ENCODE measurements around the gene ALCAM. TPM values are rescaled to one million over a fixed set of nuclear protein-coding genes. Genes with fewer than 3 reads are reported as not detected.

ALCAM gene
- total RNA-seq, 2 experiments from 2014 or later: 1.6 to 1.9 TPM

DNA sequence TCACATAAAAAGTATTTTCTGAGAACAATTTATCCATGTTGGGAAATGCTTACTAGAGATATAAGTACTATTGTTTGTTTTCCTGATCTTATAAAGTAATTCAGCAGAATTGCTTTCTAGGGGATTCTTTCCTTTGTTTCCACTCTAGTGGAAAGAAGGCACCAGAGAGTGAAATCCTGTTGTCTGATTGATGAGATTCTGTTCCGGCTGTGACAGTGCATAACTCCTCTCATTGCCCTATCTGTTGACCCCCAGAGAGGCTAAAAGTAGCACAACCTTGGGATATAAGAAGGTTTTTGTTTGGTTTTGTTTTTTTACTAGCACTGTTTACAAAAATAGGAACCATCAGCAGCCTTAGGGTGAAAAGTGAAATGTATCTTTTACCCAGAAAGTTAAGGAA lies 114.1 kb downstream of the ALCAM start:
- peaks cover 8% of the 10 kb centered on the region for H3K9me3 Mint-ChIP-seq
- POLR2A ChIA-PET: no interaction called here
- Histone ChIP-seq H3K36me3 (ENCODE audit: insufficient read depth, low read length) (no peaks in the 10 kb centered on the region), H3K27me3 (ENCODE audit: control insufficient read depth in 1 of 2, insufficient read depth in 2 of 2, low read length in 2 of 2) (no peaks in the 10 kb centered on the region), H3K4me1 (ENCODE audit: insufficient read depth, low read length) (no peaks in the 10 kb centered on the region), H3K9me3 (ENCODE audit: control insufficient read depth in 1 of 2, insufficient read depth in 1 of 2, low read length in 2 of 2) (no peaks in the 10 kb centered on the region), H3K27ac (ENCODE audit: low read depth in 1 of 2, low read length in 2 of 2) (no peak overlapping the region), H3K4me3 (ENCODE audit: low read length) (no peak overlapping the region)
- H3K27ac Mint-ChIP-seq: no peak overlapping the region
- H3K27me3 Mint-ChIP-seq: no peaks in the 10 kb centered on the region
- DNase-seq: no peak
- intact Hi-C loops (cut with DNase I, micrococcal nuclease): no loop called here
- CTCF ChIA-PET: no interaction called here
- H3K36me3 Mint-ChIP-seq (ENCODE audit: low read depth): no peaks in the 10 kb centered on the region
- TF ChIP-seq, protein P1, sequence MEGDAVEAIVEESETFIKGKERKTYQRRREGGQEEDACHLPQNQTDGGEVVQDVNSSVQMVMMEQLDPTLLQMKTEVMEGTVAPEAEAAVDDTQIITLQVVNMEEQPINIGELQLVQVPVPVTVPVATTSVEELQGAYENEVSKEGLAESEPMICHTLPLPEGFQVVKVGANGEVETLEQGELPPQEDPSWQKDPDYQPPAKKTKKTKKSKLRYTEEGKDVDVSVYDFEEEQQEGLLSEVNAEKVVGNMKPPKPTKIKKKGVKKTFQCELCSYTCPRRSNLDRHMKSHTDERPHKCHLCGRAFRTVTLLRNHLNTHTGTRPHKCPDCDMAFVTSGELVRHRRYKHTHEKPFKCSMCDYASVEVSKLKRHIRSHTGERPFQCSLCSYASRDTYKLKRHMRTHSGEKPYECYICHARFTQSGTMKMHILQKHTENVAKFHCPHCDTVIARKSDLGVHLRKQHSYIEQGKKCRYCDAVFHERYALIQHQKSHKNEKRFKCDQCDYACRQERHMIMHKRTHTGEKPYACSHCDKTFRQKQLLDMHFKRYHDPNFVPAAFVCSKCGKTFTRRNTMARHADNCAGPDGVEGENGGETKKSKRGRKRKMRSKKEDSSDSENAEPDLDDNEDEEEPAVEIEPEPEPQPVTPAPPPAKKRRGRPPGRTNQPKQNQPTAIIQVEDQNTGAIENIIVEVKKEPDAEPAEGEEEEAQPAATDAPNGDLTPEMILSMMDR (IDR thresholded peaks at IDR 0.05): no peak
- no peak overlapping the region for H3K4me3 Mint-ChIP-seq
- H3K4me1 Mint-ChIP-seq (ENCODE audit: low read depth): no peaks in the 10 kb centered on the region
- ATAC-seq (ENCODE audit: poor library complexity): no peak

DNA sequence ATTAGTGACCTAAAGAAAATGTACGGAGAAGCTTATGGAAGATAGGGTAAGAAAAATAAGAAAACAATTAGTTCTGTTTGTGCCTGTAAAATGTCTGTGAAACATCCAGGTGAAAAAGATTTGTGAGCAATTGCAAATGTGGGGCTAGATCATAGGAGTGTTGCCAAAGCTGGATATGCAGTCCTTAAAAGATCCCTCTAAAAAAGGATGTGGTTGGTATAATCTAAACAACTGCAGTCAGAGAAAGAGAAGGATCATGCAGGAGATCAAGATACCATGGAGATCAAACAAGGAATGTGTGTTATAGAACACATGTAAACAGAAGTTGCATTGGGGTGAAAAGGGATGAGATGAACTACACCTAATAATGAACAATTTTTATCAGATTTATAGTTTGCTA lies 116.8 kb downstream of the ALCAM start:
- intact Hi-C loops (cut with DNase I, micrococcal nuclease): no loop called here
- ATAC-seq (ENCODE audit: poor library complexity): no peak
- Histone ChIP-seq H3K27ac (ENCODE audit: low read depth in 1 of 2, low read length in 2 of 2) (no peak overlapping the region), H3K4me3 (ENCODE audit: low read length) (no peak overlapping the region), H3K36me3 (ENCODE audit: insufficient read depth, low read length) (no peaks in the 10 kb centered on the region), H3K9me3 (ENCODE audit: control insufficient read depth in 1 of 2, insufficient read depth in 1 of 2, low read length in 2 of 2) (peaks cover 0 to 5% of the 10 kb centered on the region in 2 experiments), H3K27me3 (ENCODE audit: control insufficient read depth in 1 of 2, insufficient read depth in 2 of 2, low read length in 2 of 2) (no peaks in the 10 kb centered on the region), H3K4me1 (ENCODE audit: insufficient read depth, low read length) (no peaks in the 10 kb centered on the region)
- no peak overlapping the region for H3K4me3 Mint-ChIP-seq
- no peaks in the 10 kb centered on the region for H3K36me3 Mint-ChIP-seq (ENCODE audit: low read depth)
- CTCF ChIA-PET: no interaction called here
- peaks cover 2% of the 10 kb centered on the region for H3K9me3 Mint-ChIP-seq
- TF ChIP-seq, protein P1 (IDR thresholded peaks at IDR 0.05): no peak
- DNase-seq: no peak
- H3K4me1 Mint-ChIP-seq (ENCODE audit: low read depth): no peaks in the 10 kb centered on the region
- POLR2A ChIA-PET: no interaction called here
- H3K27ac Mint-ChIP-seq: no peak overlapping the region
- H3K27me3 Mint-ChIP-seq: no peaks in the 10 kb centered on the region

DNA sequence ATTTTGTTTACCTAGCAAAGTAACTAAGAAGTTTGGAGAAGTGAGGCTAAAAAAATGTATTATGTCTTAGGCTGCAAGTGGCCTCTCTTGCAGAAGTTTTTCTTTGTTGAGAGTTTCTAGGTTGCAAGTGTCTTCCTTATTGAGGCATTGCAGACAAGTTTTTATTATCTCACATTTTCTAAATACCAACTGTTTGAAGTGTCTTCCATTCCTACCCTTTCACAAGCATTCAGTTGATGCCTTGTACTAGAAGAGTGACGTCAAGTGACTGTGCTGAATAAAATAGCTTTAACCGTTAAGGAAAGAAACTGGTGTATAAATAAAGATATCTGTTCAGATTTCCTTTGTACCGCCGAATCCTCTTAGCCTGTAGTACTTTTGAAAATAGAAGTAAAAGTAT lies 123.3 kb downstream of the ALCAM start:
- ATAC-seq (ENCODE audit: poor library complexity): no peak
- H3K36me3 Mint-ChIP-seq (ENCODE audit: low read depth): no peaks in the 10 kb centered on the region
- TF ChIP-seq, protein P1 (IDR thresholded peaks at IDR 0.05): no peak

More for the DNA sequence above, 123.3 kb downstream of the ALCAM start:
- H3K9me3 ChIP-seq (ENCODE audit: control insufficient read depth in 1 of 2, insufficient read depth in 1 of 2, low read length in 2 of 2): peaks cover 5 to 7% of the 10 kb centered on the region in 2 experiments
- H3K4me1 ChIP-seq (ENCODE audit: insufficient read depth, low read length): no peaks in the 10 kb centered on the region
- no peaks in the 10 kb centered on the region for H3K36me3 ChIP-seq (ENCODE audit: insufficient read depth, low read length)
- H3K4me3 ChIP-seq (ENCODE audit: low read length): no peak overlapping the region
- no peaks in the 10 kb centered on the region for H3K27me3 Mint-ChIP-seq
- no peaks in the 10 kb centered on the region for H3K27me3 ChIP-seq (ENCODE audit: control insufficient read depth in 1 of 2, insufficient read depth in 2 of 2, low read length in 2 of 2)
- H3K4me1 Mint-ChIP-seq (ENCODE audit: low read depth): no peaks in the 10 kb centered on the region
- intact Hi-C loops (cut with DNase I, micrococcal nuclease): no loop called here
- H3K27ac Mint-ChIP-seq: no peak overlapping the region
- H3K27ac ChIP-seq (ENCODE audit: low read depth in 1 of 2, low read length in 2 of 2): no peak overlapping the region
- ChIA-PET CTCF (no interaction called here), POLR2A (no interaction called here)
- no peak overlapping the region for H3K4me3 Mint-ChIP-seq
- DNase-seq: no peak
- H3K9me3 Mint-ChIP-seq: peaks cover 12% of the 10 kb centered on the region
